HepG2 (cell line): Measurements from ENCODE around the gene PIGC. TPM values are rescaled to one million over a fixed set of nuclear protein-coding genes. Genes with fewer than 3 reads are reported as not detected.

Source experiments
- ATAC-seq: fragments of 200-7000 bp; cut with Tn5 transposase; 3 replicates; pipeline ENCODE4 v1.9.1; 2020; ENCODE audit warnings: mild to moderate bottlenecking, moderate library complexity
- BruUV-seq: library from RNA; stranded (reverse); fragments of 400-500 nt; replicated peaks from 2 replicates; lab custom pipeline; 2021; lab: Mats Ljungman, UMichigan
- CTCF ChIA-PET: fragments of 300-600 bp; formaldehyde crosslinking; extraction: SDS; loops from one replicate; lab custom pipeline; 2021; ENCODE audit warnings: low total read pairs, inconsistent platforms, low intra/inter-chr PET ratio; lab: Yijun Ruan, JAX
- POLR2A ChIA-PET: fragments of 350-600 bp; sonication (Branson Sonifier 250); formaldehyde crosslinking; loops from one replicate; lab custom pipeline; 2020; ENCODE audit warnings: antibody characterized with exemption, inconsistent platforms; lab: Yijun Ruan, JAX
- DNase-seq: peaks from one replicate; pipeline ENCODE4 v3.0.0-alpha.2; 2015; ENCODE audit warnings: low spot score
- FAIRE-seq: peaks from 3 replicates; lab custom pipeline; 2011; peaks lifted over from hg19 to GRCh38; lab: Jason Lieb, UNC
- H2AFZ ChIP-seq: one replicate; pipeline ENCODE4 v1.6.1; 2011; ENCODE audit warnings: low read length, inconsistent platforms
- H3K27ac ChIP-seq: fragments of 300-600 bp; 3 replicates; pipeline ENCODE4 v1.8.0; 2011; ENCODE audit warnings: mixed run types, mild to moderate bottlenecking, mixed read lengths, low read length, inconsistent platforms; ENCODE audit not compliant: insufficient read depth; ENCODE audit errors: extremely low read length
- H3K27me3 ChIP-seq, 2 experiments: fragments of 200-600 bp in 1 of 2; 2 replicates in 1 of 2; 3 replicates in 1 of 2; pipeline versions ENCODE4 v1.6.0 to v1.8.0; 2011; ENCODE audit warnings: low read length in 2 of 2, mild to moderate bottlenecking in 2 of 2, moderate library complexity in 2 of 2, inconsistent platforms in 1 of 2; ENCODE audit not compliant: insufficient read depth in 2 of 2, control insufficient read depth in 1 of 2
- H3K36me3 ChIP-seq, 2 experiments: fragments of 200-600 bp in 1 of 2; replicated peaks in 1 of 2; 2 replicates in 1 of 2; 3 replicates in 1 of 2; pipeline versions ENCODE4 v1.5.1 to v1.8.0; 2011; ENCODE audit warnings: low read length in 2 of 2, inconsistent platforms in 1 of 2; ENCODE audit not compliant: insufficient read depth in 2 of 2, control insufficient read depth in 1 of 2
- H3K4me1 ChIP-seq: 2 replicates; pipeline ENCODE4 v1.5.1; 2012; ENCODE audit warnings: low read length, inconsistent platforms; ENCODE audit not compliant: insufficient read depth
- H3K4me2 ChIP-seq: 2 replicates; pipeline ENCODE4 v1.6.0; 2011; ENCODE audit warnings: low read depth, low read length, inconsistent platforms
- H3K4me3 ChIP-seq, 3 experiments: fragments of 200-600 bp in 1 of 3; sonication (generic), shearing (Covaris generic) in 1 of 3; replicated peaks in 1 of 3; 2 replicates each; pipeline ENCODE4 v1.5.1; 2011 to 2016; ENCODE audit warnings: low read length in 3 of 3, inconsistent platforms in 2 of 3, low read depth in 2 of 3, mild to moderate bottlenecking in 2 of 3, control low read depth in 1 of 3, mixed read lengths in 1 of 3; ENCODE audit not compliant: insufficient read depth in 1 of 3
- H3K79me2 ChIP-seq: one replicate; pipeline ENCODE4 v1.6.1; 2011; ENCODE audit warnings: low read length, inconsistent platforms; ENCODE audit not compliant: insufficient read depth
- H3K9ac ChIP-seq: 2 replicates; pipeline ENCODE4 v1.6.0; 2011; ENCODE audit warnings: mild to moderate bottlenecking, low read depth, low read length, inconsistent platforms; ENCODE audit not compliant: insufficient read depth
- H3K9me3 ChIP-seq: 2 replicates; pipeline ENCODE4 v1.5.1; 2012; ENCODE audit warnings: mild to moderate bottlenecking, low read length
- H4K20me1 ChIP-seq: 2 replicates; pipeline ENCODE4 v1.6.0; 2011; ENCODE audit warnings: inconsistent platforms, mild to moderate bottlenecking, low read length, moderate library complexity; ENCODE audit not compliant: insufficient read depth
- EHMT2 ChIP-seq: fragments of 200-600 bp; sonication (generic); IDR thresholded peaks from 2 replicates; pipeline ENCODE4 v1.7.0; 2017; ENCODE audit warnings: antibody characterized with exemption, low read depth, low read length, borderline replicate concordance
- FOXA1 ChIP-seq, 2 experiments: fragments of 450-650 bp in 1 of 2; sonication (generic) in 1 of 2; formaldehyde crosslinking in 1 of 2; IDR thresholded peaks; 2 replicates each; pipeline versions ENCODE4 v1.4.0 to v1.6.1; 2016 to 2020; ENCODE audit warnings: missing genetic modification reagents in 1 of 2
- MBNL3 ChIP-seq: fragments of 250-450 bp; sonication (Bioruptor Pico); conservative IDR thresholded peaks from 2 replicates; pipeline ENCODE4 v1.8.0; 2022; ENCODE audit warnings: mild to moderate bottlenecking, inconsistent platforms
- POLR2A ChIP-seq, 2 experiments: IDR thresholded peaks; 2 replicates each; pipeline ENCODE4 v1.6.1; 2011; ENCODE audit warnings: low read depth in 2 of 2, low read length in 2 of 2, mild to moderate bottlenecking in 1 of 2, moderate library complexity in 1 of 2; ENCODE audit not compliant: insufficient read depth in 1 of 2
- RBM22 ChIP-seq: fragments of 200-400 bp; formaldehyde crosslinking; optimal IDR thresholded peaks from 2 replicates; pipeline ENCODE3; 2017; ENCODE audit warnings: mild to moderate bottlenecking, low read length, moderate library complexity
- ZNF547 ChIP-seq: sonication (generic); formaldehyde crosslinking; IDR thresholded peaks from 2 replicates; pipeline ENCODE4 v1.5.1; 2020; ENCODE audit warnings: mild to moderate bottlenecking, missing genetic modification reagents
- ZNF790 ChIP-seq: sonication (generic); formaldehyde crosslinking; IDR thresholded peaks from 2 replicates; pipeline ENCODE4 v1.8.0; 2022; ENCODE audit warnings: missing genetic modification reagents, mild to moderate bottlenecking, borderline replicate concordance
- ZSCAN22 ChIP-seq: sonication (generic); formaldehyde crosslinking; IDR thresholded peaks from 2 replicates; pipeline ENCODE4 v1.4.0; 2020; ENCODE audit warnings: mild to moderate bottlenecking, missing genetic modification reagents
- WGBS: methylation state at CpG from one replicate; pipeline ENCODE4 v1.1.6; 2017; ENCODE audit warnings: low lambda C conversion rate; 5-methylcytosine and 5-hydroxymethylcytosine counted together
- in situ Hi-C: cut with HindIII; loops from 2 replicates; pipeline ENCODE4 v1.10.0; 2017; ENCODE audit warnings: low pct_unique_long_range_greater_than_20kb; ENCODE audit not compliant: extremely low pct_ligation_motif_present
- intact Hi-C: fragments of 100-400 bp; cut with micrococcal nuclease; formaldehyde crosslinking; loops from one replicate; pipeline ENCODE4 v1.10.0; 2022; ENCODE audit not compliant: unreplicated experiment
- polyA plus RNA-seq, 8 experiments: library from polyadenylated mRNA; depleted of rRNA in 3 of 8; stranded (reverse) in 7 of 8; unstranded in 1 of 8; fragments of >200 nt; fragmentation: Illumina TruSeq in 4 of 8; extraction: Trizol in 4 of 8; gene quantifications; 2 replicates each; pipeline versions ENCODE4 v1.2.1 to v1.2.3, GENCODE V29; 2011 to 2016; ENCODE audit warnings: low read depth in 4 of 8, missing spikeins in 1 of 8, mixed read lengths in 1 of 8; ENCODE audit not compliant: insufficient read depth in 1 of 8
- total RNA-seq, 5 experiments: library from RNA; depleted of rRNA; stranded (reverse); fragments of >200 nt; fragmentation: Illumina TruSeq; extraction: Trizol; gene quantifications; 2 replicates each; pipeline ENCODE4 v1.2.3, GENCODE V29; 2016; ENCODE audit warnings: low read depth in 1 of 5
- TF ChIP-seq, protein P1 (sequence below): sonication (generic); formaldehyde crosslinking; IDR thresholded peaks from 2 replicates; pipeline ENCODE4 v1.8.1; 2023; ENCODE audit warnings: mild to moderate bottlenecking, inconsistent platforms, moderate library complexity, missing genetic modification reagents, borderline replicate concordance

PIGC gene
- total and polyA plus RNA-seq, 2 of the 13 experiments (the other 11 are each of a cell fraction or from before 2014, with no cell fraction given) = 26.7 to 29.5 TPM

DNA sequence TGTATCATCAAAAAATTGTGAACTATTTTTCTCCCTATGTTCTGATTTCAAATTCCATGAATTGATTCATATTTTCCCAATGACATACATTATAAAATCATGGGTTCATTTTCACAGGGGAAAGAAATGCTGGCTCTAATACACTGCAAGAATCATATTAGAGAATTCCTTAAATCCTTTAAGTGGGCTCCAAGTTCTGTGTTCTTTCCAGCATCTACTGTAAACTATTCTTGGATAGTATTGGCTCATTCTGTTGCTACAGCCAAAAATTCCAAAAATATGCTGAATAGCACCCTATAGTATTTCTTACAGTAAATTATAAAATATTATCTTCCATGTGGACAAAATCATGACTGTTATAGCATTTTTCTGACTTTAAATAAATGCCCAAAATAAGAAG is 42.4 kb downstream of the PIGC start:
- Histone ChIP-seq H2AFZ (no peak overlapping the region), H3K27me3 (no peaks in the 10 kb centered on the region; a peak in 1 of 5 replicates), H3K4me1 (peaks cover 15% of the 10 kb centered on the region), H3K4me3 (no peak overlapping the region), H3K79me2 (no peaks in the 10 kb centered on the region), H4K20me1 (no peaks in the 10 kb centered on the region), H3K4me2 (no peak overlapping the region), H3K36me3 (no peaks in the 10 kb centered on the region), H3K27ac (no peak overlapping the region), H3K9me3 (no peaks in the 10 kb centered on the region), H3K9ac (no peak overlapping the region)
- TF ChIP-seq POLR2A (IDR thresholded peaks at IDR 0.05; ENCODE audit: insufficient read depth in 1 of 2, low read depth in 2 of 2, low read length in 2 of 2) (no peak), ZNF790 (CRISPR knock-in tag) (no peak), ZSCAN22 (CRISPR knock-in tag) (no peak)
- no TSS peak for BruUV-seq
- no peak for FAIRE-seq
- ChIA-PET CTCF (no interaction called here), POLR2A (no interaction called here)
- no peak for DNase-seq
- intact Hi-C loops = no loop called here
- in situ Hi-C loops = no loop called here
- no peak for ATAC-seq

DNA sequence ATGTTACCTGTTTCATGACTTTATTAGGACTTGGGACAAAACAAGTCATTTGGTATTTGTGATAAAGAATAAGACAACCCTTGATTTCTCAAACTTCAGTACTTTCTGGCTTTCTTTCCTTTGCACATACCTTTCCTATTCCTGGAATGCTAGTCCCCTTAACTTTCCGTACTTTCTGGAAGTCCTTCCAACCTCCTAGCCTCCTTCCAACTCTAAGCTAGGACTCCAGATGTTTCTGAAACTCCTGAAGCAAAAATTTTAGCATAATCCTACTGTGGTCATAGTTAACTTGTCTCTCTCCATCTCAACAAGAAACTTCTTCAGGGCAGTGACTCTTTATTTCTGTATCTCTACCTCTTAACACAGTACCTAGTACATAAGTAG is 43.2 kb downstream of the PIGC start:
- Histone ChIP-seq H3K27ac (no peak overlapping the region), H3K4me2 (no peak overlapping the region)
- in situ Hi-C loops = no loop called here

More for the DNA sequence above, 43.2 kb downstream of the PIGC start:
- Histone ChIP-seq H3K9me3 (no peaks in the 10 kb centered on the region), H3K4me1 (peaks cover 15% of the 10 kb centered on the region), H2AFZ (no peak overlapping the region), H3K36me3 (no peaks in the 10 kb centered on the region), H3K27me3 (no peaks in the 10 kb centered on the region; a peak in 1 of 5 replicates), H3K9ac (no peak overlapping the region), H3K4me3 (no peak overlapping the region), H3K79me2 (no peaks in the 10 kb centered on the region), H4K20me1 (no peaks in the 10 kb centered on the region)
- FAIRE-seq (no peak), ATAC-seq (no peak), DNase-seq (no peak)
- CTCF ChIA-PET = interaction anchor here (1.7 to 2.4 kb wide), 2 partner anchors 265 to 398 kb away, joined by 7 to 14 read pairs; no protein-coding TSS in a partner anchor
- BruUV-seq = no TSS peak
- intact Hi-C loops = no loop called here
- TF ChIP-seq MBNL3 (no peak), RBM22 (no peak), ZNF547 (CRISPR knock-in tag) (no peak), FOXA1 (IDR thresholded peaks at IDR 0.05) (no peak), FOXA1 (CRISPR knock-in tag; IDR thresholded peaks at IDR 0.05) (no peak), EHMT2 (no peak)
- TF ChIP-seq, protein P1, sequence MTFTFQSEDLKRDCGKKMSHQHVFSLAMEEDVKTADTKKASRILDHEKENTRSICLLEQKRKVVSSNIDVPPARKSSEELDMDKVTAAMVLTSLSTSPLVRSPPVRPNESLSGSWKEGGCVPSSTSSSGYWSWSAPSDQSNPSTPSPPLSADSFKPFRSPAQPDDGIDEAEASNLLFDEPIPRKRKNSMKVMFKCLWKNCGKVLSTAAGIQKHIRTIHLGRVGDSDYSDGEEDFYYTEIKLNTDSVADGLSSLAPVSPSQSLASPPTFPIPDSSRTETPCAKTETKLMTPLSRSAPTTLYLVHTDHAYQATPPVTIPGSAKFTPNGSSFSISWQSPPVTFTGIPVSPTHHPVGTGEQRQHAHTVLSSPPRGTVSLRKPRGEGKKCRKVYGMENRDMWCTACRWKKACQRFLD (CRISPR knock-in tag) = no peak
- WGBS = 48% methylated on average over 1 of the region's 1 CpG
- POLR2A ChIA-PET = no interaction called here
